ENCODE data around the gene NLRP4. TPM values are rescaled to one million over a fixed set of nuclear protein-coding genes. Genes with fewer than 3 reads are reported as not detected.

NLRP4 gene
- total and polyA plus RNA-seq, 2 of the 8 experiments (the other 6 are each of a cell fraction or from before 2014, with no cell fraction given): not detected

DNA sequence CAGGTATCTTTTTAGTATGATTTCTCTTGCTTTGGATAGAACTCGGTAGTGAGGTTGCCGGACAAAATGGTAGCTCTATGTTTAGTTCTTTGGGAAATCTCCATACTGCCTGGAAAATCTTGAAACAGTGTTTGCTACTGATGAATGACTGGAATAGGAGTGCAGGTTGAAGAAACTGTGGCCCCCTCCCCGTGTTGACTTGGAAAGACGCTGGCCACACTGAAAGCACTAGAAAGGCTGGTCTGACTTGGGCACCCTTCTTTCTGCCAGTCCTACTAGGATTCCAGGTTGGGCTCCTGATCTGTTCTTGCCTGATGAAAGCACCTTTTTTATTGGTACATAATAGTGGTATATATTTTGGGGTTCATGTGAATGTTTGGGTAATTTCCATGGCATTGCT is 46.3 kb downstream of the NLRP4 start:
- Histone ChIP-seq H4K8ac (ENCODE audit: extremely low read depth, insufficient read depth, low read length) (no peak overlapping the region), H2AK5ac (ENCODE audit: low read depth, low read length) (no peak overlapping the region), H3K23ac (ENCODE audit: insufficient read length) (no peak overlapping the region), H3K18ac (ENCODE audit: extremely low read depth, low read length) (no peak overlapping the region), H3K14ac (ENCODE audit: insufficient read length) (no peak overlapping the region), H3K4ac (replicated peaks; ENCODE audit: insufficient read length, low read depth, low read length) (no peak overlapping the region), H3K79me1 (ENCODE audit: low read depth, low read length) (no peaks in the 10 kb centered on the region), H3K27me3 (replicated peaks in 1 of 4; ENCODE audit: control insufficient read depth in 3 of 4, extremely low read depth in 1 of 4, insufficient read depth in 3 of 4, low read length in 3 of 4) (no peaks in the 10 kb centered on the region), H3K27ac (ENCODE audit: low read depth, low read length) (no peak overlapping the region), H3K4me2 (ENCODE audit: insufficient read depth in 1 of 2, low read depth in 2 of 2, low read length in 2 of 2) (no peak overlapping the region), H4K20me1 (replicated peaks in 1 of 2; ENCODE audit: control insufficient read depth in 1 of 2, insufficient read depth in 2 of 2, low read length in 2 of 2) (no peaks in the 10 kb centered on the region), H4K5ac (ENCODE audit: insufficient read length, low read depth, low read length) (no peak overlapping the region), H2BK20ac (ENCODE audit: low read length) (no peak overlapping the region), H3K79me2 (ENCODE audit: control insufficient read depth in 1 of 2, insufficient read depth in 2 of 2, low read length in 2 of 2) (no peaks in the 10 kb centered on the region), H3K36me3 (ENCODE audit: control insufficient read depth in 2 of 4, insufficient read depth in 4 of 4, low read length in 3 of 4) (no peaks in the 10 kb centered on the region), H2AFZ (ENCODE audit: low read length) (no peak overlapping the region), H3K23me2 (ENCODE audit: low read depth, low read length) (no peaks in the 10 kb centered on the region), H4K91ac (replicated peaks; ENCODE audit: insufficient read length, low read length) (no peak overlapping the region), H2BK12ac (ENCODE audit: low read depth, low read length) (no peak overlapping the region), H3K56ac (replicated peaks; ENCODE audit: insufficient read length, low read depth, low read length) (no peak overlapping the region), H2BK120ac (replicated peaks; ENCODE audit: low read depth, low read length) (no peak overlapping the region), H3K9ac (replicated peaks in 1 of 4; ENCODE audit: extremely low read depth in 1 of 4, low read depth in 3 of 4, low read length in 3 of 4) (no peak overlapping the region), H3K4me1 (replicated peaks in 1 of 4; ENCODE audit: control insufficient read depth in 3 of 4, insufficient read depth in 4 of 4, low read length in 3 of 4) (no peaks in the 10 kb centered on the region), H3K4me3 (ENCODE audit: extremely low read depth in 1 of 4, insufficient read depth in 2 of 4, low read depth in 3 of 4, low read length in 4 of 4) (no peak overlapping the region), H2BK15ac (ENCODE audit: low read length) (no peak overlapping the region), H3K9me3 (ENCODE audit: insufficient read depth in 2 of 2, low read depth in 1 of 2, low read length in 1 of 2) (peaks cover 59 to 78% of the 10 kb centered on the region in 2 experiments), H2BK5ac (ENCODE audit: low read depth, low read length) (no peak overlapping the region)
- ChIA-PET CTCF (ENCODE audit: partially characterized antibody) (no interaction called here), POLR2A (ENCODE audit: partially characterized antibody) (no interaction called here)
- TF ChIP-seq, protein P1, sequence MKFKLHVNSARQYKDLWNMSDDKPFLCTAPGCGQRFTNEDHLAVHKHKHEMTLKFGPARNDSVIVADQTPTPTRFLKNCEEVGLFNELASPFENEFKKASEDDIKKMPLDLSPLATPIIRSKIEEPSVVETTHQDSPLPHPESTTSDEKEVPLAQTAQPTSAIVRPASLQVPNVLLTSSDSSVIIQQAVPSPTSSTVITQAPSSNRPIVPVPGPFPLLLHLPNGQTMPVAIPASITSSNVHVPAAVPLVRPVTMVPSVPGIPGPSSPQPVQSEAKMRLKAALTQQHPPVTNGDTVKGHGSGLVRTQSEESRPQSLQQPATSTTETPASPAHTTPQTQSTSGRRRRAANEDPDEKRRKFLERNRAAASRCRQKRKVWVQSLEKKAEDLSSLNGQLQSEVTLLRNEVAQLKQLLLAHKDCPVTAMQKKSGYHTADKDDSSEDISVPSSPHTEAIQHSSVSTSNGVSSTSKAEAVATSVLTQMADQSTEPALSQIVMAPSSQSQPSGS (IDR thresholded peaks at IDR 0.05; ENCODE audit: low read length): no peak
- TF ChIP-seq CEBPB (IDR thresholded peaks at IDR 0.05; ENCODE audit: low read depth, low read length) (no peak), GTF2F1 (IDR thresholded peaks at IDR 0.05; ENCODE audit: borderline replicate concordance, low read depth, low read length) (no peak), TEAD4 (IDR thresholded peaks at IDR 0.05; ENCODE audit: low read depth, low read length) (no peak), TAF1 (IDR thresholded peaks at IDR 0.05; ENCODE audit: low read depth, low read length) (no peak), EGR1 (IDR thresholded peaks at IDR 0.05; ENCODE audit: borderline replicate concordance, low read depth, low read length) (no peak), FOSL1 (IDR thresholded peaks at IDR 0.05; ENCODE audit: insufficient read depth, low read depth, low read length) (no peak), KDM5A (IDR thresholded peaks at IDR 0.05; ENCODE audit: low read length) (no peak)
- TF ChIP-seq, protein P2, sequence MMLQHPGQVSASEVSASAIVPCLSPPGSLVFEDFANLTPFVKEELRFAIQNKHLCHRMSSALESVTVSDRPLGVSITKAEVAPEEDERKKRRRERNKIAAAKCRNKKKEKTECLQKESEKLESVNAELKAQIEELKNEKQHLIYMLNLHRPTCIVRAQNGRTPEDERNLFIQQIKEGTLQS (IDR thresholded peaks at IDR 0.05; ENCODE audit: insufficient read depth, low read depth, low read length): no peak
- no peak for DNase-seq (ENCODE audit: low read depth in 1 of 2, low spot score in 2 of 2)
- FAIRE-seq: no peak
- 69% methylated on average over 4 of the region's 4 CpGs; no CpG with 5 or more reads in 1 of the 2 experiments for WGBS, 2 experiments (ENCODE audit: extremely low coverage in 1 of 2, insufficient coverage in 1 of 2, insufficient read length in 1 of 2, insufficient replicate concordance in 2 of 2, low coverage in 1 of 2, low lambda C conversion rate in 2 of 2, missing lambda C conversion rate in 1 of 2)

Data from H1 (cell line).